HepG2 (cell line): Measurements from ENCODE around the gene FBXL7. TPM values are rescaled to one million over a fixed set of nuclear protein-coding genes. Genes with fewer than 3 reads are reported as not detected.

Source experiments
- ATAC-seq: fragments of 200-7000 bp; cut with Tn5 transposase; 3 replicates; pipeline ENCODE4 v1.9.1; 2020; ENCODE audit warnings: mild to moderate bottlenecking, moderate library complexity
- BruUV-seq: library from RNA; stranded (reverse); fragments of 400-500 nt; replicated peaks from 2 replicates; lab custom pipeline; 2021; lab: Mats Ljungman, UMichigan
- CTCF ChIA-PET: fragments of 300-600 bp; formaldehyde crosslinking; extraction: SDS; loops from one replicate; lab custom pipeline; 2021; ENCODE audit warnings: low total read pairs, inconsistent platforms, low intra/inter-chr PET ratio; lab: Yijun Ruan, JAX
- POLR2A ChIA-PET: fragments of 350-600 bp; sonication (Branson Sonifier 250); formaldehyde crosslinking; loops from one replicate; lab custom pipeline; 2020; ENCODE audit warnings: antibody characterized with exemption, inconsistent platforms; lab: Yijun Ruan, JAX
- DNase-seq: peaks from one replicate; pipeline ENCODE4 v3.0.0-alpha.2; 2015; ENCODE audit warnings: low spot score
- FAIRE-seq: peaks from 3 replicates; lab custom pipeline; 2011; peaks lifted over from hg19 to GRCh38; lab: Jason Lieb, UNC
- H2AFZ ChIP-seq: one replicate; pipeline ENCODE4 v1.6.1; 2011; ENCODE audit warnings: low read length, inconsistent platforms
- H3K27ac ChIP-seq: fragments of 300-600 bp; 3 replicates; pipeline ENCODE4 v1.8.0; 2011; ENCODE audit warnings: mixed run types, mild to moderate bottlenecking, mixed read lengths, low read length, inconsistent platforms; ENCODE audit not compliant: insufficient read depth; ENCODE audit errors: extremely low read length
- H3K27me3 ChIP-seq, 2 experiments: fragments of 200-600 bp in 1 of 2; 2 replicates in 1 of 2; 3 replicates in 1 of 2; pipeline versions ENCODE4 v1.6.0 to v1.8.0; 2011; ENCODE audit warnings: low read length in 2 of 2, mild to moderate bottlenecking in 2 of 2, moderate library complexity in 2 of 2, inconsistent platforms in 1 of 2; ENCODE audit not compliant: insufficient read depth in 2 of 2, control insufficient read depth in 1 of 2
- H3K36me3 ChIP-seq, 2 experiments: fragments of 200-600 bp in 1 of 2; replicated peaks in 1 of 2; 2 replicates in 1 of 2; 3 replicates in 1 of 2; pipeline versions ENCODE4 v1.5.1 to v1.8.0; 2011; ENCODE audit warnings: low read length in 2 of 2, inconsistent platforms in 1 of 2; ENCODE audit not compliant: insufficient read depth in 2 of 2, control insufficient read depth in 1 of 2
- H3K4me1 ChIP-seq: 2 replicates; pipeline ENCODE4 v1.5.1; 2012; ENCODE audit warnings: low read length, inconsistent platforms; ENCODE audit not compliant: insufficient read depth
- H3K4me2 ChIP-seq: 2 replicates; pipeline ENCODE4 v1.6.0; 2011; ENCODE audit warnings: low read depth, low read length, inconsistent platforms
- H3K4me3 ChIP-seq, 3 experiments: fragments of 200-600 bp in 1 of 3; sonication (generic), shearing (Covaris generic) in 1 of 3; replicated peaks in 1 of 3; 2 replicates each; pipeline ENCODE4 v1.5.1; 2011 to 2016; ENCODE audit warnings: low read length in 3 of 3, inconsistent platforms in 2 of 3, low read depth in 2 of 3, mild to moderate bottlenecking in 2 of 3, control low read depth in 1 of 3, mixed read lengths in 1 of 3; ENCODE audit not compliant: insufficient read depth in 1 of 3
- H3K79me2 ChIP-seq: one replicate; pipeline ENCODE4 v1.6.1; 2011; ENCODE audit warnings: low read length, inconsistent platforms; ENCODE audit not compliant: insufficient read depth
- H3K9ac ChIP-seq: 2 replicates; pipeline ENCODE4 v1.6.0; 2011; ENCODE audit warnings: mild to moderate bottlenecking, low read depth, low read length, inconsistent platforms; ENCODE audit not compliant: insufficient read depth
- H3K9me3 ChIP-seq: 2 replicates; pipeline ENCODE4 v1.5.1; 2012; ENCODE audit warnings: mild to moderate bottlenecking, low read length
- H4K20me1 ChIP-seq: 2 replicates; pipeline ENCODE4 v1.6.0; 2011; ENCODE audit warnings: inconsistent platforms, mild to moderate bottlenecking, low read length, moderate library complexity; ENCODE audit not compliant: insufficient read depth
- GATAD2A ChIP-seq: IDR thresholded peaks from 2 replicates; pipeline ENCODE4 v1.6.1; 2016
- KLF6 ChIP-seq: IDR thresholded peaks from 2 replicates; pipeline ENCODE4 v1.8.0; 2016; ENCODE audit warnings: missing biosample characterization, missing genetic modification reagents
- NFE2 ChIP-seq: sonication (generic); formaldehyde crosslinking; IDR thresholded peaks from 2 replicates; pipeline ENCODE4 v1.4.0; 2020; ENCODE audit warnings: missing genetic modification reagents
- NFE2L1 ChIP-seq: sonication (generic); formaldehyde crosslinking; IDR thresholded peaks from 2 replicates; pipeline ENCODE4 v1.4.0; 2020; ENCODE audit warnings: missing genetic modification reagents, mild to moderate bottlenecking, borderline replicate concordance
- NFIB ChIP-seq: sonication (generic); formaldehyde crosslinking; IDR thresholded peaks from 2 replicates; pipeline ENCODE4 v1.9.0; 2021; ENCODE audit warnings: missing genetic modification reagents, mild to moderate bottlenecking, borderline replicate concordance
- POLR2AphosphoS5 ChIP-seq: IDR thresholded peaks from 2 replicates; pipeline ENCODE4 v1.6.1; 2012; ENCODE audit warnings: low read depth, low read length
- SIX4 ChIP-seq: sonication (generic); formaldehyde crosslinking; IDR thresholded peaks from 2 replicates; pipeline ENCODE4 v1.4.0; 2020; ENCODE audit warnings: missing genetic modification reagents
- SPEN ChIP-seq: sonication (generic); formaldehyde crosslinking; IDR thresholded peaks from 2 replicates; pipeline ENCODE4 v1.5.1; 2020; ENCODE audit warnings: low read depth, mild to moderate bottlenecking, missing genetic modification reagents
- ZBTB42 ChIP-seq: sonication (generic); formaldehyde crosslinking; IDR thresholded peaks from 2 replicates; pipeline ENCODE4 v1.5.0; 2020; ENCODE audit warnings: mild to moderate bottlenecking, missing genetic modification reagents
- ZBTB7A ChIP-seq: sonication (generic); formaldehyde crosslinking; IDR thresholded peaks from 2 replicates; pipeline ENCODE4 v1.8.0; 2022; ENCODE audit warnings: mild to moderate bottlenecking, missing genetic modification reagents
- ZFP90 ChIP-seq: sonication (generic); formaldehyde crosslinking; IDR thresholded peaks from 2 replicates; pipeline ENCODE4 v1.8.0; 2022; ENCODE audit warnings: missing genetic modification reagents, mild to moderate bottlenecking, inconsistent platforms, borderline replicate concordance
- ZNF530 ChIP-seq: sonication (generic); formaldehyde crosslinking; IDR thresholded peaks from 2 replicates; pipeline ENCODE4 v1.5.0; 2020; ENCODE audit warnings: low read depth, mild to moderate bottlenecking, missing genetic modification reagents
- in situ Hi-C: cut with HindIII; loops from 2 replicates; pipeline ENCODE4 v1.10.0; 2017; ENCODE audit warnings: low pct_unique_long_range_greater_than_20kb; ENCODE audit not compliant: extremely low pct_ligation_motif_present
- intact Hi-C: fragments of 100-400 bp; cut with micrococcal nuclease; formaldehyde crosslinking; loops from one replicate; pipeline ENCODE4 v1.10.0; 2022; ENCODE audit not compliant: unreplicated experiment
- polyA plus RNA-seq, 8 experiments: library from polyadenylated mRNA; depleted of rRNA in 3 of 8; stranded (reverse) in 7 of 8; unstranded in 1 of 8; fragments of >200 nt; fragmentation: Illumina TruSeq in 4 of 8; extraction: Trizol in 4 of 8; gene quantifications; 2 replicates each; pipeline versions ENCODE4 v1.2.1 to v1.2.3, GENCODE V29; 2011 to 2016; ENCODE audit warnings: low read depth in 4 of 8, missing spikeins in 1 of 8, mixed read lengths in 1 of 8; ENCODE audit not compliant: insufficient read depth in 1 of 8
- total RNA-seq, 5 experiments: library from RNA; depleted of rRNA; stranded (reverse); fragments of >200 nt; fragmentation: Illumina TruSeq; extraction: Trizol; gene quantifications; 2 replicates each; pipeline ENCODE4 v1.2.3, GENCODE V29; 2016; ENCODE audit warnings: low read depth in 1 of 5
- TF ChIP-seq, protein P1 (sequence below): IDR thresholded peaks from 2 replicates; pipeline ENCODE4 v1.6.1; 2016; ENCODE audit warnings: low read depth, borderline replicate concordance
- TF ChIP-seq, protein P2 (sequence below): sonication (generic); formaldehyde crosslinking; IDR thresholded peaks from 2 replicates; pipeline ENCODE4 v1.8.0; 2022; ENCODE audit warnings: missing genetic modification reagents, mild to moderate bottlenecking, inconsistent platforms, borderline replicate concordance
- TF ChIP-seq, protein P3 (sequence below): IDR thresholded peaks from 2 replicates; pipeline ENCODE4 v1.6.1; 2016; ENCODE audit warnings: low read depth, control low read depth
- TF ChIP-seq, protein P4 (sequence below): sonication (generic); formaldehyde crosslinking; IDR thresholded peaks from 2 replicates; pipeline ENCODE4 v1.5.0; 2020; ENCODE audit warnings: mild to moderate bottlenecking, missing genetic modification reagents, moderate library complexity
- TF ChIP-seq, protein P5 (sequence below): sonication (generic); formaldehyde crosslinking; conservative IDR thresholded peaks from 2 replicates; pipeline ENCODE4 v1.4.0; 2020; ENCODE audit warnings: mild to moderate bottlenecking, missing genetic modification reagents, moderate library complexity

FBXL7 gene
- total and polyA plus RNA-seq, 2 of the 13 experiments (the other 11 are each of a cell fraction or from before 2014, with no cell fraction given): 0.07 TPM; not detected in 1

DNA sequence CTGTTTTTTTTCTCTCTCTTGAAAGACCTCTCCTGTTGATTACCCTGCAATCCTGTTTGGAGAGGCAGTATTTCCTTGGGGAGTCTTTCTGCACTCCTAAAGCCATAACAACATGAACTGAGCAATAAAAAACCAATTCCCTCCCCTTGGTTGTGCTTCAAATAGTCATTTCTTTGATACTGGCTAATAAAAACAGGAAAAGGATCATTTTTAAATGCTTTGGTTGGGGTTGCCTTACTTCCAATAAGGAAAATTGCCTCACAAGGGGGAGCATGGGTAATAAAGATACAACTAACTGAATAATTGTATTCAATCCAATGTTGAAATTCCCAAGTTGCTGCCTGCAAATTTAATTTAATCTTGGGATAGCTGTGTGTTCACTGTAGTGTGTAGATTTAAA, 13.9 kb downstream of the FBXL7 start:
- Histone ChIP-seq H2AFZ (no peak overlapping the region), H3K27me3 (no peaks in the 10 kb centered on the region), H3K4me1 (no peaks in the 10 kb centered on the region), H3K36me3 (no peaks in the 10 kb centered on the region), H3K79me2 (no peaks in the 10 kb centered on the region), H3K4me2 (no peak overlapping the region), H4K20me1 (no peaks in the 10 kb centered on the region), H3K9me3 (no peaks in the 10 kb centered on the region), H3K27ac (no peak overlapping the region), H3K4me3 (no peak overlapping the region), H3K9ac (no peak overlapping the region)
- ChIA-PET POLR2A (no interaction called here), CTCF (no interaction called here)
- no TSS peak for BruUV-seq
- FAIRE-seq: no peak
- no peak for DNase-seq
- no peak for ATAC-seq
- intact Hi-C loops (no loop called here), in situ Hi-C loops (no loop called here)
- TF ChIP-seq GATAD2A (no peak), SPEN (CRISPR knock-in tag) (no peak), NFIB (CRISPR knock-in tag) (no peak), NFE2L1 (no peak), ZBTB7A (CRISPR knock-in tag) (no peak), SIX4 (CRISPR knock-in tag) (no peak), ZFP90 (CRISPR knock-in tag) (no peak), ZBTB42 (CRISPR knock-in tag) (no peak), NFE2 (no peak), POLR2AphosphoS5 (no peak), ZNF530 (CRISPR knock-in tag) (no peak), KLF6 (no peak)
- TF ChIP-seq, protein P1, sequence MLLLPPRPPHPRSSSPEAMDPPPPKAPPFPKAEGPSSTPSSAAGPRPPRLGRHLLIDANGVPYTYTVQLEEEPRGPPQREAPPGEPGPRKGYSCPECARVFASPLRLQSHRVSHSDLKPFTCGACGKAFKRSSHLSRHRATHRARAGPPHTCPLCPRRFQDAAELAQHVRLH (CRISPR knock-in tag): no peak
- TF ChIP-seq, protein P2, sequence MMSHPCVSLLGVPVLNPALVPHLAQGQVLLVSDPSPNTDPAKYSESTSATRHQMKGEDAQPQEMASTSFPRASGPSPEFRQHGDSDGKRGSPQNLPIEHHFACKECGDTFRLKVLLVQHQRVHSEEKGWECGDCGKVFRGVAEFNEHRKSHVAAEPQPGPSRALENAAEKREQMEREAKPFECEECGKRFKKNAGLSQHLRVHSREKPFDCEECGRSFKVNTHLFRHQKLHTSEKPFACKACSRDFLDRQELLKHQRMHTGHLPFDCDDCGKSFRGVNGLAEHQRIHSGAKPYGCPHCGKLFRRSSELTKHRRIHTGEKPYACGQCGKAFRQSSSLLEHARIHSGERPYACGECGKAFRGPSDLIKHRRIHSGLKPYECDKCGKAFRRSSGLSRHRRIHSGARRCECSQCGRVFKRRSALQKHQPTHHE (CRISPR knock-in tag): no peak
- TF ChIP-seq, protein P3, sequence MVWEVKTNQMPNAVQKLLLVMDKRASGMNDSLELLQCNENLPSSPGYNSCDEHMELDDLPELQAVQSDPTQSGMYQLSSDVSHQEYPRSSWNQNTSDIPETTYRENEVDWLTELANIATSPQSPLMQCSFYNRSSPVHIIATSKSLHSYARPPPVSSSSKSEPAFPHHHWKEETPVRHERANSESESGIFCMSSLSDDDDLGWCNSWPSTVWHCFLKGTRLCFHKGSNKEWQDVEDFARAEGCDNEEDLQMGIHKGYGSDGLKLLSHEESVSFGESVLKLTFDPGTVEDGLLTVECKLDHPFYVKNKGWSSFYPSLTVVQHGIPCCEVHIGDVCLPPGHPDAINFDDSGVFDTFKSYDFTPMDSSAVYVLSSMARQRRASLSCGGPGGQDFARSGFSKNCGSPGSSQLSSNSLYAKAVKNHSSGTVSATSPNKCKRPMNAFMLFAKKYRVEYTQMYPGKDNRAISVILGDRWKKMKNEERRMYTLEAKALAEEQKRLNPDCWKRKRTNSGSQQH (CRISPR knock-in tag): no peak
- TF ChIP-seq, protein P4, sequence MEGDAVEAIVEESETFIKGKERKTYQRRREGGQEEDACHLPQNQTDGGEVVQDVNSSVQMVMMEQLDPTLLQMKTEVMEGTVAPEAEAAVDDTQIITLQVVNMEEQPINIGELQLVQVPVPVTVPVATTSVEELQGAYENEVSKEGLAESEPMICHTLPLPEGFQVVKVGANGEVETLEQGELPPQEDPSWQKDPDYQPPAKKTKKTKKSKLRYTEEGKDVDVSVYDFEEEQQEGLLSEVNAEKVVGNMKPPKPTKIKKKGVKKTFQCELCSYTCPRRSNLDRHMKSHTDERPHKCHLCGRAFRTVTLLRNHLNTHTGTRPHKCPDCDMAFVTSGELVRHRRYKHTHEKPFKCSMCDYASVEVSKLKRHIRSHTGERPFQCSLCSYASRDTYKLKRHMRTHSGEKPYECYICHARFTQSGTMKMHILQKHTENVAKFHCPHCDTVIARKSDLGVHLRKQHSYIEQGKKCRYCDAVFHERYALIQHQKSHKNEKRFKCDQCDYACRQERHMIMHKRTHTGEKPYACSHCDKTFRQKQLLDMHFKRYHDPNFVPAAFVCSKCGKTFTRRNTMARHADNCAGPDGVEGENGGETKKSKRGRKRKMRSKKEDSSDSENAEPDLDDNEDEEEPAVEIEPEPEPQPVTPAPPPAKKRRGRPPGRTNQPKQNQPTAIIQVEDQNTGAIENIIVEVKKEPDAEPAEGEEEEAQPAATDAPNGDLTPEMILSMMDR (CRISPR knock-in tag): no peak
- TF ChIP-seq, protein P5, sequence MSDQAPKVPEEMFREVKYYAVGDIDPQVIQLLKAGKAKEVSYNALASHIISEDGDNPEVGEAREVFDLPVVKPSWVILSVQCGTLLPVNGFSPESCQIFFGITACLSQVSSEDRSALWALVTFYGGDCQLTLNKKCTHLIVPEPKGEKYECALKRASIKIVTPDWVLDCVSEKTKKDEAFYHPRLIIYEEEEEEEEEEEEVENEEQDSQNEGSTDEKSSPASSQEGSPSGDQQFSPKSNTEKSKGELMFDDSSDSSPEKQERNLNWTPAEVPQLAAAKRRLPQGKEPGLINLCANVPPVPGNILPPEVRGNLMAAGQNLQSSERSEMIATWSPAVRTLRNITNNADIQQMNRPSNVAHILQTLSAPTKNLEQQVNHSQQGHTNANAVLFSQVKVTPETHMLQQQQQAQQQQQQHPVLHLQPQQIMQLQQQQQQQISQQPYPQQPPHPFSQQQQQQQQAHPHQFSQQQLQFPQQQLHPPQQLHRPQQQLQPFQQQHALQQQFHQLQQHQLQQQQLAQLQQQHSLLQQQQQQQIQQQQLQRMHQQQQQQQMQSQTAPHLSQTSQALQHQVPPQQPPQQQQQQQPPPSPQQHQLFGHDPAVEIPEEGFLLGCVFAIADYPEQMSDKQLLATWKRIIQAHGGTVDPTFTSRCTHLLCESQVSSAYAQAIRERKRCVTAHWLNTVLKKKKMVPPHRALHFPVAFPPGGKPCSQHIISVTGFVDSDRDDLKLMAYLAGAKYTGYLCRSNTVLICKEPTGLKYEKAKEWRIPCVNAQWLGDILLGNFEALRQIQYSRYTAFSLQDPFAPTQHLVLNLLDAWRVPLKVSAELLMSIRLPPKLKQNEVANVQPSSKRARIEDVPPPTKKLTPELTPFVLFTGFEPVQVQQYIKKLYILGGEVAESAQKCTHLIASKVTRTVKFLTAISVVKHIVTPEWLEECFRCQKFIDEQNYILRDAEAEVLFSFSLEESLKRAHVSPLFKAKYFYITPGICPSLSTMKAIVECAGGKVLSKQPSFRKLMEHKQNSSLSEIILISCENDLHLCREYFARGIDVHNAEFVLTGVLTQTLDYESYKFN: no peak
